GM12891 (cell line): Measurements from ENCODE around the gene USP37.

Experiments
- POLR2A ChIP-seq: IDR thresholded peaks from 2 replicates; pipeline ENCODE4 v1.6.1; 2011; ENCODE audit warnings: low read depth, low read length, control low read depth
- POU2F2 ChIP-seq: IDR thresholded peaks from 2 replicates; pipeline ENCODE4 v1.6.1; 2011; ENCODE audit warnings: low read depth, mild to moderate bottlenecking, control low read depth, low read length, moderate library complexity
- TAF1 ChIP-seq: IDR thresholded peaks from 2 replicates; pipeline ENCODE4 v1.6.1; 2011; ENCODE audit warnings: low read depth, low read length, control low read depth

DNA sequence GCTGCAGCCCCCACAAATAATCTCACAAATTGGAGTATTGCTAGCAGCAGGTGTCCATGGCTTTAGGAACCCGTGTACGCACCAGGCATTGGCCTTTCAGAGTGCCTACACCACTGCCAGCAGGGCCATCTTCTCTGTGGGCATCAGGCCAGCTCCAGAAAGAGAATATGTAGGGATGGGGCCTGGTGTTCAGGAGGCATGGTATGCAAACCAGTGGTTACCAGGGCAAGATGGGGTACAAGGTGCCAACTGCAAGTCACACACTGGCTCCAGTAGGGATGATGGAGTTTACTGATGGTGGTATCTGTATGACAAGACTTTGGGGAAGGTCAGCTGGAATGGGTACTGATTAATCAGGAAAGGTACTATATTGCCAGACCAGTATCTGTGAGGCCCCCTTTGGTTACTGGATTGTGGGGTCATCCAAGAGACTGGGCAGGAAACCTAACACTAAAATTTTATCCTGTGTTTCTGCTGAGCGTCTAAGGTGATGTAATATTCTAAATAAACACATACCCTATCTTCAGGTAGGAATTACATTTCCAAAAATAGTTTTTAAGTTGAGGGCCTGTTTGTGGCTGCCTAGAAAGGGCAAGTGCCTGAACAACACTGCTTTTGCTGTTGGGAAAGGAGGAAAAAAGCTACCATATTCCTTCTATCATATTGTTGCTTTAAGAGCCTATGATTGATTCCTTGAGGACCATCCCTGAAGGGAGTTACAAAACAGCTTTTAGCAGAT, 9.5 kb upstream of the USP37 start:
- TF ChIP-seq POLR2A = no peak; the same call in 1 of the 2 replicates
- no peak for TF ChIP-seq TAF1
- TF ChIP-seq POU2F2 = no peak
